Stomach (tissue), 4 donors: ENCODE data around the gene PARD3.

Experiments used
- CTCF ChIP-seq, 7 experiments: fragments of 450-650 bp in 4 of 7; fragments of 200-600 bp in 3 of 7; sonication (generic) in 3 of 7; IDR thresholded peaks; one replicate each; pipeline ENCODE4 v1.5.1; 2016 to 2019; ENCODE audit warnings: antibody characterized with exemption in 7 of 7, control low read depth in 2 of 7, mild to moderate bottlenecking in 1 of 7
- EP300 ChIP-seq: sonication (generic); formaldehyde crosslinking; IDR thresholded peaks from one replicate; pipeline ENCODE4 v1.6.1; 2017; ENCODE audit warnings: antibody characterized with exemption
- POLR2A ChIP-seq, 4 donors: fragments of 450-650 bp; IDR thresholded peaks; one replicate each; pipeline ENCODE4 v1.6.1; 2016; ENCODE audit warnings: antibody characterized with exemption in 4 of 4, control low read depth in 2 of 4, mild to moderate bottlenecking in 1 of 4, moderate library complexity in 1 of 4
- POLR2AphosphoS5 ChIP-seq, 3 donors: sonication (generic); formaldehyde crosslinking; IDR thresholded peaks; one replicate each; pipeline ENCODE4 v1.6.1; 2016; ENCODE audit warnings: antibody characterized with exemption in 3 of 3

DNA sequence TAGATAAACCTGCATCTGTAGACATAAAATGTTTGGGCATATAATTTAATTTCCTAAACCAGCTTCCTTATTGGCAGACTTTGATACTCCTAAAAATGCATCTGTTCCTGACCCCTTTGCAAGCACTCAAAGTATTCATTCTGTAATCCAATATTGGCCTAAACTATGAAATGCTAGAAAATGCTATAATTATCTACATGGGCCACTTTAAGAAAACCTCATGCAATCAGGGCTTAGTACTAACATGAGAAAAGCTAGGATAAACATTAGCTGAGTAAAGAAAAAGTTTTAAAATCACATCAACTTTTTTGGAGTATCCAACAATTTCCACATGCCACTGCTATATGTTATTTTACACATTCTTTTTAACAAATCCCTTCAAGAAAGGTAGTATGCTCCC lies 57.2 kb downstream of the PARD3 start:
- TF ChIP-seq CTCF (IDR thresholded peaks at IDR 0.05) = no peak
- TF ChIP-seq POLR2AphosphoS5 (IDR thresholded peaks at IDR 0.05) = no peak
- no peak for TF ChIP-seq POLR2A (IDR thresholded peaks at IDR 0.05)
- TF ChIP-seq EP300 = no peak
